Left renal pelvis (tissue), 4 donors: Measurements from ENCODE around the gene CCR5. TPM values are rescaled to one million over a fixed set of nuclear protein-coding genes. Genes with fewer than 3 reads are reported as not detected.

Source experiments
- DNase-seq, 4 donors: peaks; one replicate each; pipeline ENCODE4 v3.0.0-alpha.2; 2013; ENCODE audit warnings: low read depth in 4 of 4, low spot score in 3 of 4
- polyA plus RNA-seq, 4 donors: library from polyadenylated mRNA; unstranded; fragments of 120-200 nt; gene quantifications; one replicate each; pipeline ENCODE4 v1.2.1, GENCODE V29; 2013; ENCODE audit not compliant: insufficient read length in 4 of 4

Gene CCR5
- polyA plus RNA-seq, 4 donors: 0.11 to 0.80 (median 0.42) TPM

DNA sequence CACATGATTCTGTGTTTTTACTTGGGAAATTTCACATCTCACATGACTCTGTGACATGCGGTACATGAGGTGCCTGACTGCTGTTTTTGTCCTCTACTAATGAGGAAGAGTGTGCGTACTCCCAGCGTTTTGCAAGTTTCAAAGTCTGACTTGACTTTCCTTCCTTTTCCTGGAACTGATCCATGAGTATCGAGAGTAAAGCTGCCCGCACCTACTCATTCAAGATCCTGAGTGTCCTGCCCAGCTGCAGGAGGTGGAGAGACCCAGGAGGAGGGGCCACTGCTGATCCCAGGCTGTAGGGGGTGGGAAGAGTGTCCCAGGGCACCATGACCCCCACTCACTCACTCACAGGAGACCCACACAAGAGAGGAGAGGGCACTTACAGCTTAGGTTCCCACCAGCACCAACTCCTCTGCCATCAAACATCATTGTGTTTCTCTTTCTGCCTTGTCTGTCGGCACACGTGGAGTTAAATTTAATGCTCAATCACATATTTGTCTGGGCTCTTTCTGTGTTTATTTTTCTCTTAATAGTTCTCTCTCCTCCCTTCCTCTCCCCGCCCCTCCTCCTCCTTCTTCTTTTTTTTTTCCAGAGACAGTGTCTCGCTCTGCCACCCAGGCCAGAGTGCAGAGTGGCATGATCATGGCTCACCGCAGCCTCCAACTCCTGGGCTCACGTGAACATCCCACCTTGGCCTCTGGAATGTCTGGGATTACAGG is 34.7 kb downstream of the CCR5 start:
- DNase-seq: no peak

DNA sequence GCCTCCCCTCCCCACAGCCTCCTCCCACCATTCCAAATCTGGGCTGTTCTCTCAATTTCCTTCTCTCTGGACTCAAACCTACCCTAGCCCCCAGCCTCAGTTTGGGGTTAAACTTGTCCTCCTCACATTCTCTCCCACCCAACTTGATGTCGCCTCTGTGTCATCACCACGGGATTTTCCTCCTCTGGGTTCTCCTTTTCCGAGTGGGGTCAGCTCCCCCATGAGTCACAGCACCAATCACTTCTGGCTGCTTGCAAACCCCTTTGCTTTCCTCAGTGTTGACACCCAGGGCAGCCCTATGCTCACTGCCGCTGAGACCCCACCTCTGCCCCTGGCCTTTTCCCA is 35.7 kb downstream of the CCR5 start:
- DNase-seq: no peak

DNA sequence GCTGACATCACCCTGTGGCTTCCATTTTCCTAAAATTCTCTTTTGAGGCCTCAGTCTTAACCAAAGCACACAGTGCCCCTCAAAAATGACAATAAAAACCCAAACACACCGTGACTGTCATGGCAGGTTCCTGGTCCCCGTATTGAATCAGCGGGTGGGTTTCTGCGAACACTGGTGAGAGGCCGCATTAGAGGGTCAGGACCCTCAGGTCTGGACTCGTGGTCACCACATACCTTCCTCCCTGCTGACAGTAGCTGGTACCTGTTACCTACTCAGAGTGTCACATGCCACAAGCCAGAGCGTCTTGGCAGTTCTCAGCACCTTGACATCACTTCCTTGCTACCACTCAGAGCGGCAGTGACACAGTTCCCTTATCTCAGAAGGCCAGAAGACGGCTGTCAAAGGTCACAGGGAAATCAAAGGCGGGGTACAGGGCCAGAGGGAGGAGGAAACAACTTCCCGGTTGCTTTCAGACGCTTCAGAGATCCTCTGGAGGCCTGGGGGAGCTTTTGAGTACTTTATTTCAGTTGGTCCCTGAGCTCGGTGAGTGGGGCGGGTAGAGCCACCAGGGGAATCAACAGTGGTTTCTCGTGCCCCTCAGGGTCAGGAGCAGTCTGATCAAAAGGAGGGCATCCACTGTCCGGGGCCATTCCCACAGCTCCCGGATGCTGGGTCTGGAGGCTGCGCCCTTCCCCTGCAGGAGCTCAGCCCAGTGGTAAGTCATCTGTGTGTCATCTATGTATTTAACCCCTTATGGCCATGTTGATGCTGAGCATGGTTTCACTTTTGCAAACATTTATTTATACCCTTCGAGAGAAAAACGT is 36.3 kb downstream of the CCR5 start, which contains the start of the genes CCR5AS and CCRL2:
Gene CCR5AS, minus strand, starts transcription at position 279 of the 824 bp plus-strand sequence.
Gene CCRL2, plus strand, starts transcription at position 472 of the 824 bp plus-strand sequence. CDS start 821 bp downstream, outside the sequence.
- no peak for DNase-seq

DNA sequence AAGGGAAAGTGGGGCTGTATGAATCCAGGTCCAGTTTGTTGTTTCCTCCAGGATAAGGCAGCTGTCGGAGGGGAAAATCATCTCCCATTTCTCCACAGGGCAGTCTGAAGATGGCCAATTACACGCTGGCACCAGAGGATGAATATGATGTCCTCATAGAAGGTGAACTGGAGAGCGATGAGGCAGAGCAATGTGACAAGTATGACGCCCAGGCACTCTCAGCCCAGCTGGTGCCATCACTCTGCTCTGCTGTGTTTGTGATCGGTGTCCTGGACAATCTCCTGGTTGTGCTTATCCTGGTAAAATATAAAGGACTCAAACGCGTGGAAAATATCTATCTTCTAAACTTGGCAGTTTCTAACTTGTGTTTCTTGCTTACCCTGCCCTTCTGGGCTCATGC is 37.2 kb downstream of the CCR5 start:
- no peak for DNase-seq

DNA sequence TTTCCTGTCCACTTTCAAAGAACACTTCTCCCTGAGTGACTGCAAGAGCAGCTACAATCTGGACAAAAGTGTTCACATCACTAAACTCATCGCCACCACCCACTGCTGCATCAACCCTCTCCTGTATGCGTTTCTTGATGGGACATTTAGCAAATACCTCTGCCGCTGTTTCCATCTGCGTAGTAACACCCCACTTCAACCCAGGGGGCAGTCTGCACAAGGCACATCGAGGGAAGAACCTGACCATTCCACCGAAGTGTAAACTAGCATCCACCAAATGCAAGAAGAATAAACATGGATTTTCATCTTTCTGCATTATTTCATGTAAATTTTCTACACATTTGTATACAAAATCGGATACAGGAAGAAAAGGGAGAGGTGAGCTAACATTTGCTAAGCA is 38.1 kb downstream of the CCR5 start:
- DNase-seq: no peak

GRCh38 chr3:46409739-46410489 is 39.2 kb downstream of the CCR5 start:
- DNase-seq: no peak

- DNase-seq: no peak
Measured at GRCh38 chr3:46410669-46411068, 39.9 kb downstream of the CCR5 start.

- no peak for DNase-seq
Measured at GRCh38 chr3:46411271-46411670, 40.5 kb downstream of the CCR5 start.

GRCh38 chr3:46412786-46413298 is 42.1 kb downstream of the CCR5 start:
- DNase-seq: no peak

- no peak for DNase-seq
Measured at GRCh38 chr3:46413951-46414350, 43.2 kb downstream of the CCR5 start.

DNA sequence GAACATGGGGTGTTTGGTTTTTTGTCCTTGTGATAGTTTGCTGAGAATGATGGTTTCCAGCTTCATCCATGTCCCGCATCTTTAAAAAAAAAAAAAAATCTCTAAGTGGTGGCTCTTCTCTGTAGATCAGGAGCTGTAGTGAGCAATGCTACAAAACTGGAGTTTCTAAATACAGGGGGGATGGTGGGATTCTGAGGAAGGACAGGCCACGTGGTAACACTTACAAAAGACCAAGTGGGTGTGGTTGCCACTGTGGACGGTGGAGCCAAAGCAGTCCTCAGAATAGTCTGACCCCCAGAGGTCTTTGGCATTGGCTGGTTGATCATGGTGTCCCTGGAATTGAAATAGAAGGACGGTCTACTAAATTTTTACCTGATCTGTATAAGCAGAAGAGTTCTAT is 44.0 kb downstream of the CCR5 start:
- DNase-seq: no peak

DNA sequence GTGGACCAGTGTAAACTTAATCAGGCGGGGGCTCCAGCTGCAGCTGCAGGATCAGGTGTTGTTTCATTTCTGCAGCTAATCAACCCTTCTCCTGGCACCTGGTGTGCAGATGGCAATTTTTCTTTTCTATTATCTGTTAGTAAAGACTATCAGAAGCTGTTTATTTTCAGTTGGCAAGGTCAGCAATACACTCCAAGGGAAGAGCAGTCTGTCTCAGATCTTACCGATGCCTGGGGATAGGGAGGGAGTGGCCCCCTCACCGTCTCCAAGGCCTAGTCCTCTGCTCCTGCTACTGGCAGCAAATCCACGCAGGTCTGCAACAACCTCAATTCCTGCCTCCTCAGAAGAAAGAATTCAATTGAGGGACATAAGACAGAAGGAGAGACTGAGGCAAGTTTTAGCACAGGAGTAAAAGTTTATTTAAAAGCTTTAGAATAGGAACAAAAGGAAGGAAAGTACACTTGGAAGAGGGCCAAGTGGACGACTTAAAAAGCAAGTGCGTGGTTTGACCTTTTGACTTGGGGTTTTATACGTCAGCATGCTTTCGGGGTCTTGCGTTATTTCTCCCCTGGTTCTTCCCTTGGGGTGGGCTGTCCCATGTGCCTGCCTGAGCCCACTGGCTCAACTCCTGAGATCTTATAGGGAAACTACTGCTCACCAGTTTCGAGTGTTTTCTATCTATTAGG is 45.5 kb downstream of the CCR5 start:
- no peak for DNase-seq

- no peak for DNase-seq
Measured at GRCh38 chr3:46416811-46417510, 46.2 kb downstream of the CCR5 start.

DNA sequence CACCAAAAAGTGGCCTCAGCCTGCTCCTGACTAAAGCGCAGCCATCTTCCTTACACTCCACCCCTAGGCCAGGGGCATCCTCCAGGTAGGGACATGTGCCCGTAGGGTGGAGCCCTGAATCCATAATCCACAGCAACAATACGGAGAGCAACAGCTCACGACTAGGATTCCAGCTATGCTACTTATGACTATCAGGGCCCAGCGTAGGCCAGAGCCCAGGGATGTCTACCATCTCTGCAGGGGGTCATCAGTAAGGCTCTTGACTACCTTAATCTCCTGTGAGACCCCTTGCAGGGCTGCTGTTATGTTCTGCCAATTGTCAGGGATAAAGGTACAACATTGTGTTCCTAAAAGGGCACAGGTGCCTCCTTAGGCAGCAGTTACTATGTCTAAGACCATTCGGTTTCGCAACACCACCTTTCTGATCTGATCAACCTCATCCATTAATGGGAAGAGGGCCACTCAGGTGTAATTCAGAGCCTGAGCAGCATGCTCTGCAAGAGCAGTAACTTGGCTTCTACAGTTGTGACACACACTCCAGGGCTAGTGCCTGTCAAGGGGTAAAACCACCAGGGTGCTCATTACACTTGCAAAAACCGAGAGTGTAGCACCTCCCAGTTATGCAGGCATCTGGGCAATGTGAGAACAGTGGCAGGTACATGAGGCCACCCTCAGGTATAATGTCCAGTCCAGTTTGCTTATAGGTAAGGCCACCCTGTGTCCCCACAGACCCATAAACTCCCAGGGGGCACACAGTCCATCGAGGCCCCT is 47.3 kb downstream of the CCR5 start:
- no peak for DNase-seq

DNA sequence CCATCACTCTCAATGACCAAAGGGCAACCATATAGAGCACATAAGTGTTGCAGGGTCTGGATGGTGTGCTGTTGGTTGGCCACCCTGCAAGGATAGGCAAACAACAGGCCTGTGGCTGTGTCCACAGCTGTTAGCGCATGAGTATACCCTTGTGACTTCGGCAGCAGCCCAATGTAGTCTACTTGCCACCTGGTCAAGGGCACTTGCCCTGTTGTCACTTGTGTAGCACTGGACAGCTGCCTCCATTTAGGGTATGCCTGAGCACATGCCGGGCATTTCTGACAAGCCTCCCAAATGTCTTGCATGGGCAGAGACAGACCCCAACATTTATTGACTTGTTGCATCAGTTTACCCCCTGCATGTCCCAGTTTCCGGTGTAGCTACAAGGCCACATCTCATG is 49.1 kb downstream of the CCR5 start:
- no peak for DNase-seq

DNA sequence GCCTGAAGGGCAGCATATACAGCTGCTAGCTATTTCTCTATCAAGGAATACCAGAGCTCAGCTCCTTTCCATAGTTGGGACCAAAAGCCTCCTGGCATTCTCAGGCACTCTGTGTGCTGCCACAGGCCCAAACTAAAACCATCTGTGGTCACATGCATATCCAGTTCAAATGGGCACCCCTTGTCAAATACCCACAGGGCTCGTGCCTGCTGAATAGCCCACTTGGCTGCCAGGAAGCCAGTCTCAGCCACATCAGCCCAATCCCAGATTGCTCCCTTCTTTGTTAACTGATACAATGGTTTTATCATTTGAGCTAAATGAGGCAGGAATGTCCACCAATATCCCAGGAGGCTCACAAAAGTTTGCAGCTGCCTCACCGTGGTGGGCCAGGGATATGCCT is 50.2 kb downstream of the CCR5 start:
- no peak for DNase-seq

GRCh38 chr3:46422617-46423016 is 51.9 kb downstream of the CCR5 start:
- DNase-seq: no peak

GRCh38 chr3:46423588-46423987 is 52.8 kb downstream of the CCR5 start:
- no peak for DNase-seq
